Measurements from ENCODE around the gene FER.
"Not testable (repeated sequence)": the region's sequence is repeated elsewhere in the genome, so short reads cannot be mapped to it uniquely, and the experiment has no call there.

FER gene

GRCh38 chr5:108857905-108858304 is 110.2 kb downstream of the FER start:
- FAIRE-seq (no peak), DNase-seq (ENCODE audit: insufficient read length, low spot score) (no peak)
- no peak for TF ChIP-seq POLR2A (IDR thresholded peaks at IDR 0.05; ENCODE audit: low read depth, low read length)

- peak; percentile 86 for FAIRE-seq
- no peak for DNase-seq (ENCODE audit: insufficient read length, low spot score)
- no peak for TF ChIP-seq POLR2A (IDR thresholded peaks at IDR 0.05; ENCODE audit: low read depth, low read length)
These were observed 111.3 kb downstream of the FER start for GRCh38 chr5:108858959-108859358.

- DNase-seq (ENCODE audit: insufficient read length, low spot score) (no peak), FAIRE-seq (no peak)
- no peak for TF ChIP-seq POLR2A (IDR thresholded peaks at IDR 0.05; ENCODE audit: low read depth, low read length)
These were observed 114.5 kb downstream of the FER start for GRCh38 chr5:108862211-108862610.

- not testable (repeated sequence) for DNase-seq (ENCODE audit: insufficient read length, low spot score); FAIRE-seq
These were observed 118.4 kb downstream of the FER start for GRCh38 chr5:108866097-108866496.

GRCh38 chr5:108867656-108868055 is 120.0 kb downstream of the FER start:
- DNase-seq (ENCODE audit: insufficient read length, low spot score) = no peak
- no peak for TF ChIP-seq POLR2A (IDR thresholded peaks at IDR 0.05; ENCODE audit: low read depth, low read length)
- FAIRE-seq = no peak

GRCh38 chr5:108869066-108869465 is 121.4 kb downstream of the FER start:
- FAIRE-seq (no peak), DNase-seq (ENCODE audit: insufficient read length, low spot score) (no peak)
- TF ChIP-seq POLR2A (IDR thresholded peaks at IDR 0.05; ENCODE audit: low read depth, low read length) = no peak

- FAIRE-seq (no peak), DNase-seq (ENCODE audit: insufficient read length, low spot score) (no peak)
- no peak for TF ChIP-seq POLR2A (IDR thresholded peaks at IDR 0.05; ENCODE audit: low read depth, low read length)
These were observed 128.8 kb downstream of the FER start for GRCh38 chr5:108876451-108876850.

- no peak for DNase-seq (ENCODE audit: insufficient read length, low spot score)
These were observed 131.1 kb downstream of the FER start for GRCh38 chr5:108878756-108879155.

GRCh38 chr5:108881133-108881532 is 133.4 kb downstream of the FER start:
- no peak for TF ChIP-seq POLR2A (IDR thresholded peaks at IDR 0.05; ENCODE audit: low read depth, low read length)
- FAIRE-seq = no peak
- no peak for DNase-seq (ENCODE audit: insufficient read length, low spot score)

More at GRCh38 chr5:108878756-108879155, 131.1 kb downstream of the FER start:
- no peak for FAIRE-seq
- TF ChIP-seq POLR2A (IDR thresholded peaks at IDR 0.05; ENCODE audit: low read depth, low read length) = no peak

GRCh38 chr5:108884736-108885135 is 137.0 kb downstream of the FER start:
- no peak for DNase-seq (ENCODE audit: insufficient read length, low spot score)
- no peak for FAIRE-seq
- TF ChIP-seq POLR2A (IDR thresholded peaks at IDR 0.05; ENCODE audit: low read depth, low read length) = no peak

- no peak for DNase-seq (ENCODE audit: insufficient read length, low spot score)
- TF ChIP-seq POLR2A (IDR thresholded peaks at IDR 0.05; ENCODE audit: low read depth, low read length) = no peak
- FAIRE-seq = no peak
These were observed 150.6 kb downstream of the FER start for GRCh38 chr5:108898257-108898656.

- DNase-seq (ENCODE audit: insufficient read length, low spot score) = no peak
- no peak for FAIRE-seq
- TF ChIP-seq POLR2A (IDR thresholded peaks at IDR 0.05; ENCODE audit: low read depth, low read length) = no peak
These were observed 151.0 kb downstream of the FER start for GRCh38 chr5:108898707-108899106.

- not testable (repeated sequence) for FAIRE-seq; DNase-seq (ENCODE audit: insufficient read length, low spot score)
These were observed 151.5 kb downstream of the FER start for GRCh38 chr5:108899244-108899643.

GRCh38 chr5:108900668-108901067 is 153.0 kb downstream of the FER start:
- DNase-seq (ENCODE audit: insufficient read length, low spot score) = no peak
- no peak for TF ChIP-seq POLR2A (IDR thresholded peaks at IDR 0.05; ENCODE audit: low read depth, low read length)
- peak; percentile 45 for FAIRE-seq

GRCh38 chr5:108905805-108906204 is 158.1 kb downstream of the FER start:
- no peak for FAIRE-seq
- TF ChIP-seq POLR2A (IDR thresholded peaks at IDR 0.05; ENCODE audit: low read depth, low read length) = no peak
- DNase-seq (ENCODE audit: insufficient read length, low spot score) = no peak

GRCh38 chr5:108910627-108911026 is 162.9 kb downstream of the FER start:
- FAIRE-seq = no peak
- DNase-seq (ENCODE audit: insufficient read length, low spot score) = no peak
- no peak for TF ChIP-seq POLR2A (IDR thresholded peaks at IDR 0.05; ENCODE audit: low read depth, low read length)
